HG03378 (cell line): ENCODE measurements around the gene ZRANB3.
A peak's percentile ranks its signal among the peaks of the same experiment; 100 is the strongest.
"Not testable (repeated sequence)": the region's sequence is repeated elsewhere in the genome, so short reads cannot be mapped to it uniquely, and the experiment has no call there.

ENCODE experiments used
- ATAC-seq: cut with Tn5 transposase; IDR thresholded peaks from one replicate; pipeline ENCODE4 v1.9.1; 2021; ENCODE audit warnings: mild to moderate bottlenecking, moderate library complexity; ENCODE audit not compliant: unreplicated experiment

The ZRANB3 gene

GRCh38 chr2:135530313-135531230 is at the start of gene ZRANB3:
TSS of gene ZRANB3 (minus strand) at chr2:135531218.
- peak; percentile 68 for ATAC-seq

- ATAC-seq = no peak
Observed at GRCh38 chr2:135573620-135574019, 42.6 kb upstream of the ZRANB3 start.

DNA sequence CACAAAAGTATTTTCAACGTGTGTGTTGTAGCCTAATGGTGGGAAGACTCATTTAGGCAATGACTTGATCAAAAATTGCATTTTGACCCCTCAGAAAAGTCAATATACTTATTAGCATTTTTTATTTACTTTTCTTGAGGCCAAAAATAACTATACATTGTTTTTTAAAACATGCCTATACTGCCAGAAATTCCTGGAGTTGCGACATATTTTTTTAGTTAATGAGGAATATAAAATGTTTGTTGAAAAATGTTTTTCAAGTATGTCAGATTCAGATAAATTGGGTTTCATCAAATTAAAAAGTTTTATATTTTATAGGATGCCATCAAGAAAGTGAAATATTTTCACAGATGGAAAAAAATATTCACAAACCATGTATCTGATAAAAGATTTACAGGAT is 39.9 kb upstream of the ZRANB3 start:
- no peak for ATAC-seq

GRCh38 chr2:135563793-135564192 is 32.8 kb upstream of the ZRANB3 start:
- ATAC-seq = no peak

GRCh38 chr2:135561925-135562324 is 30.9 kb upstream of the ZRANB3 start:
- no peak for ATAC-seq

GRCh38 chr2:135557530-135557929 is 26.5 kb upstream of the ZRANB3 start:
- ATAC-seq = no peak

GRCh38 chr2:135555311-135555710 is 24.3 kb upstream of the ZRANB3 start:
- no peak for ATAC-seq

DNA sequence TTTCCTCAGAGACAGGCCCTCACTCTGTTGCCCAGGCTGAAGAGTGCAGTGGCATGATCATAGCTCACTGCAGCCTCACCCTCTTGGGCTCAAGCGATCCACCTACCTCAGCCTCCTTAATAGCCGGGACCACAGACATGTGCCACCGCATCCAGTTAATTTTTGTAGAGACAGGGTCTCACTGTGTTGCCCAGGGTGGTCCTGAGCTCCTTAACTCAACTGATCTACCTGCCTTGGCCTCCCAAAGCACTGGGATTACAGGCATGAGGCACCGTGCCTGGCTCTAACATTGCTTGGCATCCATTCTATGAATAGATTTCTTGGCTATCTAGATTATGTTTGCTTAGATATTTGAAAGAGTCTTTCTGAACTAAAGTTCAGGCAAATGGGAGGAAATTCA is 21.9 kb upstream of the ZRANB3 start:
- no peak for ATAC-seq

DNA sequence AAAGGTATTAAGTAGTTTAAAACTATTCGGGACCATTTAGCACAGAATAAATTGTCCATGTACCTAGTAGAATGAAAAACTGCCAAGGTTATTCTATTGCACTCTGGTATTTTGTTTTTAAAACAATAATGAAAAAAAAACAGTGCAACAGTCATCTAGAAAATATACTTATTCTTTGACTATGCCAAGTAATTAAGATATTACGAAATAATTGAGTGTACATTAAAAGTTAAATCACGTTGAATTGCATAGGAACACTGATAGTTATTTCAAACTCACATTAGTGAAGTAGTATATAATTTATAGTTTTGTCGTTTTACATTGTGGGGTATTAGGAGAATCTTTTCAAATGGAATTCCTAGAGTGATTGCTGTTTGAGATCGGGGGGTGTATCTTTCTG is 20.3 kb upstream of the ZRANB3 start:
- no peak for ATAC-seq

GRCh38 chr2:135547311-135547710 is 16.3 kb upstream of the ZRANB3 start:
- ATAC-seq = no peak

DNA sequence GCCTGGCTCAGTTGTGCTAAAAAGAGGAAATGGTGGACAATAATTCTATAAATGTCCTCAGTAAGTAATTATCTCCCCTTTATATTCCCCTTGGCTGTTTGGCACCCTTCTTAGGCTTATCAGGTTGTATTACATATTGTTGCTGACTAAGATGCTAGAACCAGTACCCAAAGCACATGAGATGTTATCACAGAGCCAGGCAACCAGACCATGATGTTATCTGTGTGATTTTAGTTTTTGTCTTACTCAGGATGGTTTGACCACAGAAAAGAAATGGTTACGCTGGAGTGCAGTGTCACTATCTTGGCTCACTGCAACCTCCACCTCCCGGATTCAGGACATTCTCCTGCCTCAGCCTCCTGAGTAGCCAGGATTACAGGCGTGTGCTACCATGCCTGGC is 15.4 kb upstream of the ZRANB3 start:
- ATAC-seq = no peak

DNA sequence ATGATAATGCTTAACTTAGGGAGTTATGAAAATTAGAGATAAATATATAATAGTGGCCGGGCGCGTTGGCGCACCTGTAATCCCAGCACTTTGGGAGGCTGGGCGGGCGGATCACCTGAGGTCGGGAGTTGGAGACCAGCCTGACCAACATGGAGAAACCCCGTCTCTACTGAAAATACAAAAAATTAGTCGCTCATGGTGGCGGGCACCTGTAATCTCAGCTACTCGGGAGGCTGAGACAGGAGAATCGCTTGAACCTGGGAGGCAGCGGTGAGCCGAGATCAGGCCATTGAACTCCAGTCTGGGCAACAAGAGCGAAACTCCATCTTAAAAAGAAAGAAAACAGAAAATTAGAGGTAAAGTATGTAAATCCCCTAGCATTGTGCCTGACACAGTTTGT is 2.5 kb upstream of the ZRANB3 start:
- ATAC-seq = not testable (repeated sequence)

GRCh38 chr2:135532581-135532980 is 1.6 kb upstream of the ZRANB3 start:
- no peak for ATAC-seq

- ATAC-seq = peak; percentile 80
Observed at GRCh38 chr2:135531231-135532197, 496 bp upstream of the ZRANB3 start, which contains the start of gene R3HDM1. TSS of gene R3HDM1 (plus strand) at chr2:135531484. CDS start at chr2:135604846, 73,362 bp downstream.

DNA sequence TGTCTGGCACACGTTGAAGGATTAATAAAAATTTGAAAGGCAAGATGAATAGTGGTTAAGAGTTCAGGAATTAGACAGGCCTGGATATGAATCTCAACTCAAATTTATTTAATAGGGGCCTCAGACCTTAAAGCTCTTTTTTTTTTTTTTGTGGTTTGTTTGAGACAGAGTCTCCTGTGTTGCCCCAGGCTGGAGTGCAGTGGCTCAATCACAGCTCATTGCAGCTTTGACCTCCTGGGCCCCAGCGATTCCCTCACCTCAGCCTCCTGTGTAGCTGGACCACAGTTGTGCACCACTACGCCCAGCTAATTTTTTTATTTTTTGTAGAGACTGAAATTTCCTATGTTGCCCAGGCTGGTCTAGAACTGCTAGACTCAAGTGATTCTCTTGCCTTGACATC is 3.0 kb downstream of the ZRANB3 start:
- no peak for ATAC-seq

DNA sequence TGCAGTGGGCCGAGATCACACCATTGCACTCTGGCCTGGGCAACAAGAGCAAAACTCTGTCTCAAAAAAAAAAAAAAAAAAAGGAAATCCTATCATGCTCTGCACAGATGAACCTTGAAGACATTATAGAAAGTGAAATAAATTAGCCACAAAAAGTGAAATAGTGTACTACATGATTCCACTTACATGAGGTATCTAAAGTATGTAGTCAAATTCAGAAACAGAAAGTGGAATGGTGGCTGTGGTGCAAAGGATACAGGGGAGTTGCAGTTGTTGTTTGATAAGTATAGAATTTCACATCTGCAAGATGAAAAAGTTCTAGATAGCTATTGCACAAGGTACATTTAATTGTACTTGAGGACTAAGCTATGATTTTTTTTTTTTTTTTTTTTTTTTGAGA is 5.2 kb downstream of the ZRANB3 start:
- ATAC-seq = no peak

- no peak for ATAC-seq
Observed at GRCh38 chr2:135512099-135512498, 18.9 kb downstream of the ZRANB3 start.

DNA sequence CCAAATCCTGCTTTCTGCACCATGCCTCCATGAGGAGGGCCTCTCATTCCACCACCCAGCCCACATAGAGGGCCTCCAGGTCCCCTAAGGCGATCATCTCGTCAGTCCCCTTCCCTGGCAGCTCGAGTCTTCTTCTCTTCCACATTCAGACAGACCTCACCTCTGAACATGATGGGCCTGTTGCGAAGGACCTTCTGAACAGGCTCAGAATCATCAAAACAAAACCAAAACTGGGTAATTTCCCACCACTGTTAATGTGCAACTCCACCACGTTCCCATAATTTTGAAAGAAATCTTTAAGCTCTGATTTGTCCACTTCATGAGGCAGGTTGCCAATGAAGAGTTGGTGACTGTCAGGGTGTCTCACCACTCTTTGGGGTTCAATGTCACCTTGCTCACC is 20.4 kb downstream of the ZRANB3 start:
- ATAC-seq = no peak

DNA sequence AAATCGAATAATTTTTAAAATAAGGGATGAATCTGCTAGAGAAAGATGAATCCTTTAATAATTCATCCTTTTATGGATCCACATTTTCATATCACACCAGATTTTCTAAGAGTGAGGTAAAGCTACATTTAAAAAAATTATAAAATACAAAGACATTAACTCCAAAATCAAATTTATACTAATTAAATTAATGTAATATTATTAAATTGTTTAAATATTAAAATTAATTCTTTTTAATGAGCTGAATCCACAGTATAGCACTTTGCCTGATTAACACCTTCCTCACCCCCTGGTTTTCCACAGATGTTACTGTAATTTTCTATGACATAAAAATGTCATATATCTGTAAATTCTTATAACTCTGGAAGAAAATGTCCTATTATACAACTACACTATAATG is 26.2 kb downstream of the ZRANB3 start:
- no peak for ATAC-seq

GRCh38 chr2:135498588-135498987 is 32.4 kb downstream of the ZRANB3 start:
- ATAC-seq = not testable (repeated sequence)

- no peak for ATAC-seq
Observed at GRCh38 chr2:135494917-135495316, 36.1 kb downstream of the ZRANB3 start.
